Measurements from ENCODE around the gene CAMK2A.
"Not testable (repeated sequence)": the region's sequence is repeated elsewhere in the genome, so short reads cannot be mapped to it uniquely, and the experiment has no call there.

Gene CAMK2A

DNA sequence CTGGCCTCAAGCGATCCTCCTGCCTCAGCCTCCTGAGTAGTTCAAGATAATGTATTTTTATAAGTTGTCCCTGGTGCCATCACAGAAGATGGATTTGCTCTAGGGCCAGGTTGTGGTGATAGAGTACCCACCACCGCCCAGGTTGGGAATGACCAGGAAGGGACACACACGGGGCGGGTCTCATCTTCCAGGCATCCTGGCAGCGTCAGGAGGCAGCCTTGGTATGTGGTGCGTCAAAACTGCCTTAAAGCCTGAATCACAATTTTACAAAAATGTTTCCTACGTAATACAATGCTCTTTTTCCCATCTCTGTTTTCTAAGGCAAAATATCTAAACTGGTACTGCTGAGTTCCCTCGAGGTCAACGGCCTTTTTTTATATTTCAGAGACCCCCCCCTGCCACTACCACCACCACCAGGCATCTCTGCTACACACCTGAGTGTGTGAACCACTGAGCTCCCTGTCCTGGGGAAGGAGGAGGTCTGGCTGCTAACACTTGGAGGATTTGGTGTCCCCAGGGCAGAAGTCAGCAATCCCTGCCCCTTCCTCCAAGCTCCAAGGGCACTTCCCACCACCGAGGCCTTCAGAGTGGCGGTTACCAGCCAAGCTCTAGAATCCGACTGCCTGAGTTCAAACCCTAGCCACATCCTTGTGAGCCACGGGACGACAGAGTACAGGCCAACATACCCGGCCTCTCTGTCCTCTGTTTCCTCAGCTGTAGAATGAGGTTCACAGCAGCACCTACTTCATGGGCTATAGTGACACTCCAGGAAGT lies 52.4 kb downstream of the CAMK2A start:
- DNase-seq (ENCODE audit: low read depth in 2 of 2) = no peak

DNA sequence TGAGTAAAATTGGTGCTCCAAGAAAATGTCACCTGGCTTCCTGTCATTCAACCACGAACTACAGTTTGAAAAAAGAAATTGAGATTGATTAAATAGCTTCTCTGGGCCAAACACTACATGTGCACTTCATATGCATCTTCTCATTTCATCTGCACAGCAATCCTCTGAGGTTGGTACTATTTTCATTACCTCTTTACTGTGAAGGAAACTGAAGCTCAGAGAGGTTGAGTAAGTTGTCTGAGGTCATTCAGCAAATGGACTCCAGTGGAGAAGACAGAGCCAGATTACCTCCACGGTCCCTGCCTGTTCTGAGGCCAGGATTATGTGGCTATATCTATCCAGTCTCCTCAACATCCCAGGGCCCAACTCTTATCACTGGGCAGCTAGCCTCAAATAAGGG lies 53.3 kb downstream of the CAMK2A start:
- DNase-seq (ENCODE audit: low read depth in 2 of 2) = no peak

GRCh38 chr5:150235500-150235854 lies 54.1 kb downstream of the CAMK2A start:
- DNase-seq (ENCODE audit: low read depth in 2 of 2) = no peak

DNA sequence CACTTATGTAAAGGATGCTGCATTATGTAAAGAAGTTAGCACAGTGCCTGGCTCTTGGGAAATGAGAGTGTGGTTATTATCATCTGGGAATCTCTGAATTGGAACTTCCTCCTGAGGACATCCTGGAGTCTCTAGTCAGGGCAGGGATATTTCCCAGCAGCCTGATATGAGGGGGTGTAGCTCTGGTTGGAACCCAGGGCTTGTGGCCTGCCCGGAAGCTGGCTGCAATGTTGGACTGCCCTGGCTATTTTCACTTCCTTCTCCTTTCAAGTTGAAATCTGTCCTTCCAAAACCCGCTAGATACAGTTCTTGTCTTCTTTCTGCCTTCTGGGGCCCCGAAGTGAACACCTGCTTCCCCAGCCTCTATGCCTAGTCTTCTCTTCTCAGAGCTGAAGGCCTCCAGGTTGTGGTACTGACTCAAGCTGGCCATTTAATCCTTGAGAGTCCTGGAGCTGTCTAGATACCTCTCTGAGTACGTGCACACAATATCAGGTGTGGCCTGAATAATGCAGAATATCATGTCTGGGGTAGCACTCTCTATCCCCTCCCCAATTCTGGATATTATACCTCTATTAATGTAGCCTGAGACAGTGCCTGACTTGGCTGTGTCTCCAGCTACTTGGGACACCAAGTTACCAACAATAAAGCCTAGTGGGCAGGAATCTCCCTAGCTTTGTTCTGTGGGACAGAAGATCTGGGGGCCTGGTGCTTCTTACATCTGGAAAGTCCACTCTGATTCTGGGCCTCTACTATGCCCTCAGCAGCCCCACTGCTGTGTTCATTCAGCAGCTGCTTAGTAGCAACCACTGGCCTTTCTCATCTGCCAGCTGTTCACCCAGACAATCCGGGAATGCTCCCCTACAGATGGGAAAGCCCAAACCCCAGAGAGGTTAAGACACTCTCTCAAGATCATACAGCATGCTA lies 54.7 kb downstream of the CAMK2A start:
- DNase-seq (ENCODE audit: low read depth in 2 of 2) = no peak

DNA sequence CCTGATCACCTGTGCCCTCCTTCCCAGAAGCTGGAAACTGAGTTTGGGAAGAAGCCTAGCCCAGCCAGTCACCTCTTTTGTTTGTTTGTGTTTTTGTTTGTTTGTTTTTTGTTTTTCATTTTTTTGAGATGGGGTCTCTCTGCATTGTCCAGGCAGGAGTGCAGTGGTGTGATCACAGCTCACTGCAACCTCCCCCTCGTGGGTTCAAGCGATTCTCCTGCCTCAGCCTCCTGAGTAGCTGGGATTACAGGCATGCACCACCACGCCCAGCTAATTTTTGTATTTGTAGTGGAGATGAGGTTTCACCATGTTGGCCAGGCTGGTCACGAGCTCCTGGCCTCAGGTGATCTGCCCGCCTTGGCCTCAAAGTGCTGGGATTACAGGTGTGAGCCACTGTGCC lies 55.9 kb downstream of the CAMK2A start:
- not testable (repeated sequence) for DNase-seq (ENCODE audit: low read depth in 2 of 2)

- DNase-seq (ENCODE audit: low read depth in 2 of 2) = no peak
Observed at GRCh38 chr5:150230842-150231241, 58.7 kb downstream of the CAMK2A start.

DNA sequence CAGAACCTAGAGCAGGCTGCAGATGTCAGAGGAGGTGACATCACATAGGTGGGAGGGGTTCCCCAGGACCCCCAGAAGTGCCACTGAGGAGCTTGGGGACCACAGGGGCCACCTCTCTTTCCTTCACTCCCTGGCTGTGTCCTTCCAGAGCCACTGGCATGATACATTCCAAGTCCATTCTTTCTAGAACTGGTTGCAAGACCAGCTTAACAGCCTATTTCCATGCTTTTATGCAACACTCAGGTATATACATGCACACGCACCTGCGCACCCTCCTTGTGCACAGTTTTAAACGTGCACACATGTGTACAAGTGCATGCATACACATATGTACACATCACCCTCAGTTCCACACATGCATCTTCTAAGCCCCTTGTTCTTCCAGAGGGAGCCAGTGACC lies 60.0 kb downstream of the CAMK2A start:
- DNase-seq (ENCODE audit: low read depth in 2 of 2) = no peak

- DNase-seq (ENCODE audit: low read depth in 2 of 2) = no peak
Observed at GRCh38 chr5:150227606-150228273, 61.8 kb downstream of the CAMK2A start.

GRCh38 chr5:150227036-150227435 lies 62.5 kb downstream of the CAMK2A start:
- DNase-seq (ENCODE audit: low read depth in 2 of 2) = no peak

GRCh38 chr5:150224483-150225027 lies 65.0 kb downstream of the CAMK2A start:
- DNase-seq (ENCODE audit: low read depth in 2 of 2) = no peak

- no peak for DNase-seq (ENCODE audit: low read depth in 2 of 2)
Observed at GRCh38 chr5:150223474-150223873, 66.1 kb downstream of the CAMK2A start.

DNA sequence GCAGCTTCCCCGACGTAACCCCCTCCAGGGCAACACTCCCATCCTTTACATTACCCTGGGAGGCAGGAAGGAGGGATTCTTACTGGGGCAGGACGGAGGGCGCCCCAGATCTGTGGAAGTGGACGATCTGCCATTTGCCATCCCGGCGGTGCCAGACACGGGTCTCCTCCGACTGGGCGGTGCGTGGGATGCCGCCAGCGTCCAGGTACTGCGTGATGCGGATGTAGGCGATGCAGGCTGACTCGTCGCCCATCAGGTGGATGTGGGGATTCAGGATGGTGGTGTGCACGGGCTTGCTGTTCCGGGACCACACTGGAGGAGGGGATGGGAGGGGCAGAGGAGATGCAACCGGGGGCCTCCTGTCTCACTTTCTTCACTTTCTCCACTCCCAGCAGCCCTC lies 66.7 kb downstream of the CAMK2A start:
- DNase-seq (ENCODE audit: low read depth in 2 of 2) = no peak

- DNase-seq (ENCODE audit: low read depth in 2 of 2) = no peak
Observed at GRCh38 chr5:150221471-150221870, 68.1 kb downstream of the CAMK2A start.

DNA sequence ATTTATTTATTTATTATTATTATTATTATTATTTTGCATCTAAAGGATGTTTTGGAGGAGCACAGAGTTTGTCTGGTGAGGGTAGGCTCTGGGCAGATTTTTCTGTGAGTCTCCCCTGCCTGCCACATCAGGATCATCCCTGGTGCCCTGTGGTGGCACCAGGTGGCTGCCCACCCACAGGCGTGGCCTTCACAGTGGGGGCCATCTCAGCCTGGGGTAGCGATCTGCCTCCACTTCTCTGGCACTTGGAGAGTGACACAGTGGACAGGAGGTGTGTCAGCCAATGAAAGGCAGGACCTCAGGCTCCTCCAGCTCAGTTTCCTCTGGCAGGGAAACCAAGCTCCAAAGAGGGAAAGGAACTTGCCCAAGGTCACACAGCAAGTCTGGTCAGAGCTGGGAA lies 69.7 kb downstream of the CAMK2A start:
- DNase-seq (ENCODE audit: low read depth in 2 of 2) = no peak

DNA sequence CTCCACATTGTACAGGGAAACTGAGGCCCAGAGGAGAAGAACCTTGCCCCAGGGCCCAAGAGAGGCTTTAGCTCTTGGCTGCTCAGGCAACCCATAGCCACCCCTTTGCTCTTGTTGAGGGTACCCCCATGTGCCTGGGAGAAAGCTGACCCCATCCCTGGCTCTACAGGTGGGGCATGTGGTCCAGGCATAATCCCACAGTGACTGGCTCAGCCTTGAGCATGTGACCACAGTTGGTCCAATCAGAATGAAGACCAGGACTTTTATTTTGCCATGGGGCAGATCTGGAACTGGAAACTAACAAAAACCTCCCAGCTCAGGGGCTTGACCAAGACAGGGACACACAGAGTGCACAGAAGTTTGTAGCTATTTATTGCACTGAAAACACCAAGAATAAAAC lies 70.4 kb downstream of the CAMK2A start:
- no peak for DNase-seq (ENCODE audit: low read depth in 2 of 2)

DNA sequence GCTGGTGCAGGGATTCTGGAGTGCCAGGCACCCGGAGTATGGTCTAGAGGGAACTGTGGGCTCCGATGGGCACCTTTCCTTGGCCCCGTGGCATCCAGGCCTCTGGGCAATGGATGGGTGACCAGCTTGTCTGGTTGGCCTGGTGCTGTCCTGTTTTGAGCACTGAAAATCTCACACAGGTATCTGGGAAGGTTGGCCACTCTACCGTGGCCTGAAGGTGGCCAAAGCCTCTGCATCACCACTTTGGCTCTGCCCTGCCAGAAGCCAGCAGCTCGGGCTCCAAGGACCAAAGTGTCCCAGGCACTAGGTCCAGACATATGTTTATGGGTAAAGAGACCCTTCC lies 70.9 kb downstream of the CAMK2A start:
- DNase-seq (ENCODE audit: low read depth in 2 of 2) = no peak

DNA sequence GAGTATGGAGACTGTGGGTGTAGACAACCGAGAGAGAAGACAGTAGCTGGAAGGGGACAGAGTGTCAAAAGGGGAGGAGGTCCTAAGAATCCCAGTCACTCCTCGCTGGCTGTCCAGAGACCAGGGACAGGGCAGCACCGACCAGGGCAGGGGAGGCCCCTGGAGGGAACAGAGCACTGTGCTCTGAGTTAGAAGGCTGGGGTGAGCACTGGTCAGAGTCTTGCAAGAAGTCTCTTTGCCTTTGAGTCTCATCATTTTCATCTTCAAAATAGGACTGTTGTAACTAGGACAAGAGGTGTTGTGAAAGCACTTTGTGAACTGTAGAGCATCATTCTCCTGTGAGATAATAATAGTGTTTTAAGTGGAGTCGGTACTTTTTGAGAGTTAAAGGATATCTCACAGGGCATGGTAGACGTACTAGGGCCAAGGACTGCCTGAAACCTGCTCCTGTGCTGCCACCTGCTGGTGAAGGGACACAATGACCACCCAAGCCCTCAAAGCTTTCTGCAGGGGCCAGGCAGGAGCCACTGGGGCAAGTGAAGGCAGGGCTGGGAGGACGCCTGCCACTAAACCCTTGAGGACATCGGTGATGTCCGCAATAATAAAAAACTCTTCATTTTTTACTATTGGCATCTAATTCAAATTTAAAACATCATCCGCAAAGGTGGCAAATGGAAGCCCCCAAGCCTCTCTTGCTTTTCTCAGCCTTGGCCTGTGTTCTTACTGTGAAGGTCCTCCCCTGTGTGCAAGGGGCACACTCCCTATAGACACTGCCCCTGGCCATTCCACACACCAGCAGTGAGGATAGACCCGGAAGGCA lies 71.5 kb downstream of the CAMK2A start:
- DNase-seq (ENCODE audit: low read depth in 2 of 2) = peak; percentile 49 to 76

GRCh38 chr5:150217038-150217437 lies 72.5 kb downstream of the CAMK2A start:
- DNase-seq (ENCODE audit: low read depth in 2 of 2) = no peak

- no peak for DNase-seq (ENCODE audit: low read depth in 2 of 2)
Observed at GRCh38 chr5:150215979-150216944, 73.3 kb downstream of the CAMK2A start.

- DNase-seq (ENCODE audit: low read depth in 2 of 2) = no peak
Observed at GRCh38 chr5:150214289-150214688, 75.3 kb downstream of the CAMK2A start.

All from stimulated activated CD8-positive, alpha-beta memory T cell treated with anti-CD3 and anti-CD28 coated beads, Interleukin-7, amount 100 ng/mL, for 1 hour (primary cell).